ENCODE data around the gene PPP1R15A.
"Not testable (repeated sequence)": the region's sequence is repeated elsewhere in the genome, so short reads cannot be mapped to it uniquely, and the experiment has no call there.

PPP1R15A gene

GRCh38 chr19:48876043-48876981 is 4.1 kb downstream of the PPP1R15A start:
- Histone ChIP-seq H3K4me1 (ENCODE audit: control insufficient read depth, insufficient read depth, low read length) (peaks cover 64% of the 10 kb centered on the region), H3K9ac (ENCODE audit: low read length) (peak overlapping the region; percentile 100), H3K36me3 (ENCODE audit: control insufficient read depth, insufficient read depth, low read length) (peaks cover 20% of the 10 kb centered on the region)
- not testable (repeated sequence) for H3K27me3 ChIP-seq (ENCODE audit: control insufficient read depth, insufficient read depth, low read length); H3K4me3 ChIP-seq (ENCODE audit: low read length); H3K9me3 ChIP-seq (ENCODE audit: control insufficient read depth, low read length)

GRCh38 chr19:48877855-48878195 is 5.6 kb downstream of the PPP1R15A start:
- peaks cover 20% of the 10 kb centered on the region for H3K36me3 ChIP-seq (ENCODE audit: control insufficient read depth, insufficient read depth, low read length)
- H3K9me3 ChIP-seq (ENCODE audit: control insufficient read depth, low read length): no peaks in the 10 kb centered on the region
- H3K4me3 ChIP-seq (ENCODE audit: low read length): no peak overlapping the region
- peaks cover 60% of the 10 kb centered on the region for H3K4me1 ChIP-seq (ENCODE audit: control insufficient read depth, insufficient read depth, low read length)
- no peak overlapping the region for H3K9ac ChIP-seq (ENCODE audit: low read length)
- H3K27me3 ChIP-seq (ENCODE audit: control insufficient read depth, insufficient read depth, low read length): no peaks in the 10 kb centered on the region

GRCh38 chr19:48878196-48879024 is 6.2 kb downstream of the PPP1R15A start:
- H3K4me1 ChIP-seq (ENCODE audit: control insufficient read depth, insufficient read depth, low read length): peaks cover 55% of the 10 kb centered on the region
- peaks cover 18% of the 10 kb centered on the region for H3K36me3 ChIP-seq (ENCODE audit: control insufficient read depth, insufficient read depth, low read length)
- H3K9ac ChIP-seq (ENCODE audit: low read length): no peak overlapping the region
- H3K9me3 ChIP-seq (ENCODE audit: control insufficient read depth, low read length): no peaks in the 10 kb centered on the region
- no peaks in the 10 kb centered on the region for H3K27me3 ChIP-seq (ENCODE audit: control insufficient read depth, insufficient read depth, low read length)
- H3K4me3 ChIP-seq (ENCODE audit: low read length): no peak overlapping the region

GRCh38 chr19:48879025-48879637 is 6.9 kb downstream of the PPP1R15A start:
- H3K4me3 ChIP-seq (ENCODE audit: low read length): no peak overlapping the region
- H3K4me1 ChIP-seq (ENCODE audit: control insufficient read depth, insufficient read depth, low read length): peaks cover 48% of the 10 kb centered on the region
- no peak overlapping the region for H3K9ac ChIP-seq (ENCODE audit: low read length)
- H3K36me3 ChIP-seq (ENCODE audit: control insufficient read depth, insufficient read depth, low read length): peaks cover 10% of the 10 kb centered on the region
- H3K27me3 ChIP-seq (ENCODE audit: control insufficient read depth, insufficient read depth, low read length): no peaks in the 10 kb centered on the region
- no peaks in the 10 kb centered on the region for H3K9me3 ChIP-seq (ENCODE audit: control insufficient read depth, low read length)

GRCh38 chr19:48879696-48880095 is 7.5 kb downstream of the PPP1R15A start:
- not testable (repeated sequence) for H3K9me3 ChIP-seq (ENCODE audit: control insufficient read depth, low read length); H3K9ac ChIP-seq (ENCODE audit: low read length); H3K27me3 ChIP-seq (ENCODE audit: control insufficient read depth, insufficient read depth, low read length); H3K4me3 ChIP-seq (ENCODE audit: low read length); H3K36me3 ChIP-seq (ENCODE audit: control insufficient read depth, insufficient read depth, low read length)
- H3K4me1 ChIP-seq (ENCODE audit: control insufficient read depth, insufficient read depth, low read length): peaks cover 43% of the 10 kb centered on the region

- Histone ChIP-seq H3K36me3 (ENCODE audit: control insufficient read depth, insufficient read depth, low read length) (no peaks in the 10 kb centered on the region), H3K27me3 (ENCODE audit: control insufficient read depth, insufficient read depth, low read length) (no peaks in the 10 kb centered on the region), H3K9me3 (ENCODE audit: control insufficient read depth, low read length) (no peaks in the 10 kb centered on the region), H3K4me1 (ENCODE audit: control insufficient read depth, insufficient read depth, low read length) (peaks cover 24% of the 10 kb centered on the region), H3K9ac (ENCODE audit: low read length) (no peak overlapping the region), H3K4me3 (ENCODE audit: low read length) (no peak overlapping the region)
Measured at GRCh38 chr19:48881741-48882657, 9.8 kb downstream of the PPP1R15A start.

- no peaks in the 10 kb centered on the region for H3K9me3 ChIP-seq (ENCODE audit: control insufficient read depth, low read length)
- H3K4me3 ChIP-seq (ENCODE audit: low read length): no peak overlapping the region
- H3K4me1 ChIP-seq (ENCODE audit: control insufficient read depth, insufficient read depth, low read length): peaks cover 15% of the 10 kb centered on the region
- no peaks in the 10 kb centered on the region for H3K36me3 ChIP-seq (ENCODE audit: control insufficient read depth, insufficient read depth, low read length)
- H3K27me3 ChIP-seq (ENCODE audit: control insufficient read depth, insufficient read depth, low read length): no peaks in the 10 kb centered on the region
- H3K9ac ChIP-seq (ENCODE audit: low read length): no peak overlapping the region
Measured at GRCh38 chr19:48883726-48884125, 11.5 kb downstream of the PPP1R15A start.

GRCh38 chr19:48887861-48888612 is 15.8 kb downstream of the PPP1R15A start:
- H3K27me3 ChIP-seq (ENCODE audit: control insufficient read depth, insufficient read depth, low read length): no peaks in the 10 kb centered on the region
- H3K9me3 ChIP-seq (ENCODE audit: control insufficient read depth, low read length): no peaks in the 10 kb centered on the region
- no peak overlapping the region for H3K9ac ChIP-seq (ENCODE audit: low read length)
- no peak overlapping the region for H3K4me3 ChIP-seq (ENCODE audit: low read length)
- H3K36me3 ChIP-seq (ENCODE audit: control insufficient read depth, insufficient read depth, low read length): no peaks in the 10 kb centered on the region
- H3K4me1 ChIP-seq (ENCODE audit: control insufficient read depth, insufficient read depth, low read length): no peaks in the 10 kb centered on the region

GRCh38 chr19:48889496-48889895 is 17.3 kb downstream of the PPP1R15A start:
- not testable (repeated sequence) for H3K4me1 ChIP-seq (ENCODE audit: control insufficient read depth, insufficient read depth, low read length); H3K9ac ChIP-seq (ENCODE audit: low read length); H3K9me3 ChIP-seq (ENCODE audit: control insufficient read depth, low read length); H3K36me3 ChIP-seq (ENCODE audit: control insufficient read depth, insufficient read depth, low read length); H3K4me3 ChIP-seq (ENCODE audit: low read length); H3K27me3 ChIP-seq (ENCODE audit: control insufficient read depth, insufficient read depth, low read length)

GRCh38 chr19:48890551-48890950 is 18.3 kb downstream of the PPP1R15A start:
- no peak overlapping the region for H3K9ac ChIP-seq (ENCODE audit: low read length)
- no peak overlapping the region for H3K4me3 ChIP-seq (ENCODE audit: low read length)
- H3K36me3 ChIP-seq (ENCODE audit: control insufficient read depth, insufficient read depth, low read length): no peaks in the 10 kb centered on the region
- no peaks in the 10 kb centered on the region for H3K4me1 ChIP-seq (ENCODE audit: control insufficient read depth, insufficient read depth, low read length)
- H3K9me3 ChIP-seq (ENCODE audit: control insufficient read depth, low read length): no peaks in the 10 kb centered on the region
- H3K27me3 ChIP-seq (ENCODE audit: control insufficient read depth, insufficient read depth, low read length): peaks cover 5% of the 10 kb centered on the region

- Histone ChIP-seq H3K4me3 (ENCODE audit: low read length) (no peak overlapping the region), H3K9me3 (ENCODE audit: control insufficient read depth, low read length) (no peaks in the 10 kb centered on the region), H3K36me3 (ENCODE audit: control insufficient read depth, insufficient read depth, low read length) (no peaks in the 10 kb centered on the region), H3K27me3 (ENCODE audit: control insufficient read depth, insufficient read depth, low read length) (peaks cover 5% of the 10 kb centered on the region), H3K4me1 (ENCODE audit: control insufficient read depth, insufficient read depth, low read length) (no peaks in the 10 kb centered on the region), H3K9ac (ENCODE audit: low read length) (no peak overlapping the region)
Measured at GRCh38 chr19:48895226-48895625, 23.0 kb downstream of the PPP1R15A start.

All from mucosa of stomach (tissue), 1 donor.